ENCODE data around the gene BAHCC1.

- TF ChIP-seq POLR2AphosphoS5 (IDR thresholded peaks at IDR 0.05) (no peak), CTCF (IDR thresholded peaks at IDR 0.05) (no peak)
Measured at GRCh38 chr17:81402981-81403467, 7.8 kb downstream of the BAHCC1 start.
